ENCODE measurements around the gene ABCF2. TPM values are rescaled to one million over a fixed set of nuclear protein-coding genes. Genes with fewer than 3 reads are reported as not detected.
A peak's percentile ranks its signal among the peaks of the same experiment; 100 is the strongest.

Gene ABCF2
- total and polyA plus RNA-seq, 10 of the 15 experiments (the other 5 are each of a cell fraction or from before 2014, with no cell fraction given) = 29.3 to 76.3 (median 57.1) TPM

GRCh38 chr7:151232091-151232916 lies 5.3 kb upstream of the ABCF2 start, which contains the start of gene CHPF2 (continued):
- TF ChIP-seq IRF3 (IDR thresholded peaks at IDR 0.05) (no peak), WRNIP1 (IDR thresholded peaks at IDR 0.05; ENCODE audit: borderline replicate concordance, low read depth, low read length) (no peak), RUNX3 (IDR thresholded peaks at IDR 0.05; ENCODE audit: low read length) (peak; percentile 90), SPI1 (IDR thresholded peaks at IDR 0.05; ENCODE audit: borderline replicate concordance, insufficient read depth, low read depth, low read length) (peak; percentile 69; the same call in 1 of the 2 replicates), BACH1 (IDR thresholded peaks at IDR 0.05; ENCODE audit: borderline replicate concordance) (peak; percentile 68), NBN (IDR thresholded peaks at IDR 0.05) (0 out of 2 replicates have a peak, but pooled peaks have one; percentile 25), CEBPB (IDR thresholded peaks at IDR 0.05; ENCODE audit: borderline replicate concordance in 1 of 2, low read depth in 2 of 2, low read length in 2 of 2) (no peak), TBL1XR1 (IDR thresholded peaks at IDR 0.05; ENCODE audit: low read depth, low read length) (peak; percentile 15; the same call in 1 of the 2 replicates), GABPA (IDR thresholded peaks at IDR 0.05; ENCODE audit: low read depth) (peak; percentile 89), PBX3 (IDR thresholded peaks at IDR 0.05; ENCODE audit: insufficient replicate concordance, low read depth, low read length) (peak; percentile 97), ATF7 (IDR thresholded peaks at IDR 0.05; ENCODE audit: low read depth) (no peak), GATAD2B (conservative IDR thresholded peaks at IDR 0.05; ENCODE audit: low read depth) (peak; percentile 60; the same call in 1 of the 2 replicates), JUNB (IDR thresholded peaks at IDR 0.05) (no peak), POLR2AphosphoS2 (IDR thresholded peaks at IDR 0.05; ENCODE audit: low read depth, low read length) (peak; percentile 44; the same call in 1 of the 2 replicates), ZBTB40 (IDR thresholded peaks at IDR 0.05; ENCODE audit: borderline replicate concordance) (peak; percentile 83), ELK1 (IDR thresholded peaks at IDR 0.05; ENCODE audit: low read depth, low read length) (peak; percentile 74), TAF1 (IDR thresholded peaks at IDR 0.05; ENCODE audit: borderline replicate concordance, low read depth, low read length) (peak; percentile 87; the same call in 1 of the 2 replicates), DPF2 (IDR thresholded peaks at IDR 0.05) (peak; percentile 98), IKZF2 (IDR thresholded peaks at IDR 0.05) (0 out of 4 replicates have a peak, but pooled peaks of 1 of the 2 experiments have one; percentile 33), YY1 (IDR thresholded peaks at IDR 0.05; ENCODE audit: low read depth, low read length) (peak; percentile 30; the same call in 1 of the 2 replicates), CHD2 (IDR thresholded peaks at IDR 0.05; ENCODE audit: borderline replicate concordance, low read depth, low read length) (peak; percentile 26; the same call in 1 of the 2 replicates)
